IPS DF 6.9 (cell line): ENCODE results near the gene RBFOX2.

Source experiments
- DNase-seq: peaks from one replicate; pipeline ENCODE4 v3.0.0-alpha.2; 2013; ENCODE audit warnings: low read depth, low spot score
- H3K27ac ChIP-seq: one replicate; pipeline ENCODE4 v1.5.1; 2013; ENCODE audit warnings: low read length, control low read depth
- H3K27me3 ChIP-seq: 2 replicates; pipeline ENCODE4 v1.6.1; 2013; ENCODE audit warnings: mild to moderate bottlenecking, low read length; ENCODE audit not compliant: control insufficient read depth, insufficient read depth
- H3K36me3 ChIP-seq: 2 replicates; pipeline ENCODE4 v1.6.1; 2013; ENCODE audit warnings: low read length; ENCODE audit not compliant: control insufficient read depth, insufficient read depth
- H3K4me1 ChIP-seq: 2 replicates; pipeline ENCODE4 v1.6.1; 2013; ENCODE audit warnings: low read length; ENCODE audit not compliant: control insufficient read depth, insufficient read depth
- H3K4me3 ChIP-seq: 2 replicates; pipeline ENCODE4 v1.5.1; 2013; ENCODE audit warnings: mild to moderate bottlenecking, low read length
- H3K9me3 ChIP-seq: 2 replicates; pipeline ENCODE4 v1.6.1; 2013; ENCODE audit warnings: low read length, inconsistent platforms; ENCODE audit not compliant: control insufficient read depth, insufficient read depth
- WGBS: extraction: QIAGEN DNeasy Blood & Tissue Kit; methylation state at CpG from one replicate; pipeline ENCODE4 v1.1.7; 2013; ENCODE audit warnings: mixed read lengths, missing lambda C conversion rate; ENCODE audit not compliant: insufficient read length, insufficient coverage; 5-methylcytosine and 5-hydroxymethylcytosine counted together

Gene RBFOX2

DNA sequence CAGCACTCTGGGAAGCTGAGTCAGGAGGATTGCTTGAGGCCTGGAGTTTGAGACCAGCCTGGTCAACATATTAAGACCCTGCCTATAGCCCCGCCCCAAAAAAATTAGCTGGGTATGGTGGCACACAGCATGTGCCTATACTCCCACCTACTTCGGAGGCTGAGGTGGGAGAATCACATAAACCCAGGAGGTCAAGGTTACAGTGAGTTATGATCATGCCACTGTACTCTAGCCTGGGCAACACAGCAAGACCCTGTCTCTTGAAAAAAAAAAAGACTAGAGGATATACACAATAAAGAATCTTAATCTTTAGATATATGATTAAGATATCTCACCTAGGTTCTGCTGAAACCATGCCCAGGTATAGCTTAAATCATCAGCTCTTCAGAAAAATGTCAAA lies 174.3 kb downstream of the RBFOX2 start:
- Histone ChIP-seq H3K36me3 (no peaks in the 10 kb centered on the region), H3K9me3 (no peaks in the 10 kb centered on the region), H3K27me3 (no peaks in the 10 kb centered on the region), H3K4me3 (no peak overlapping the region), H3K4me1 (0 out of 2 replicates have a peak, but pooled peaks cover 1% of the 10 kb centered on the region), H3K27ac (no peak overlapping the region)
- DNase-seq = no peak
- WGBS = no CpG with 5 or more reads among the region's 2 CpGs

DNA sequence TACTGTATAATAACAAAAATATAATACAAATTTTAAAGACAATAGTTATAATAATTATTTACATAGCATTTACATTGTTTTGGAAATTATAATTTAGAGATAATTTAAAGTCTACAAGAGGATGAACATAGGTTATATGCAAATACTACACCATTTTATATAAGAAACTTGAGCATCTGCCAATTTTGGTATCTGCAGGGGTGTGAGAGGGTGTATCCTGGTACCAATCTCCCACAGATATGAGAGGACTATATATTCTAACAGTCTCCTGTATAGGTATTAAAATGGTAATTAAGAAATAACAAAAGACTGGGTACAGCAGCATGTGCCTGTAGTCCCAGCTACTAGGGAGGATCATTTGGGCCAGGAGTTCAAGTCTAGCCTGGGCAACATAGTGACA lies 176.5 kb downstream of the RBFOX2 start:
- H3K4me3 ChIP-seq = no peak overlapping the region
- no peak for DNase-seq
- no peaks in the 10 kb centered on the region for H3K36me3 ChIP-seq
- no peaks in the 10 kb centered on the region for H3K9me3 ChIP-seq
- no peak overlapping the region for H3K27ac ChIP-seq
- no peaks in the 10 kb centered on the region for H3K27me3 ChIP-seq
- 0 out of 2 replicates have a peak, but pooled peaks cover 1% of the 10 kb centered on the region for H3K4me1 ChIP-seq

DNA sequence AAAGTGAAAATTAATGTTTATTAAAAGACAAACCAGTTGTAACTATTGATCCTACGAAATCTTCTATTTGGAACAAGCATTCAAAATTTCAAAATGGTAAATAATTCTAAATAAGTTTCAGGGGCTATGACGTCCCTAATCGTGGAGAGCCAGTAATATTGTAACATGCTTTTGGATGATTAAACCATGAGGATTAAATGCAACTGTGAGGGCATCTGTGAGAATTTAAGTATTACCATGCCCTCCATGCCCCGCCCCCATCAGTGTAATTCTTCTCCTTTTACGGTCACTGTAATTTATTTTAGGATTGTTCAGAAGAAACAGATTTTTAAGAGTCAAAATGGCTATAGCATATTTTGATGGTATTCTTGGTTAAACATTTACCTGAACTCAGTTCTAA lies 177.8 kb downstream of the RBFOX2 start:
- Histone ChIP-seq H3K36me3 (no peaks in the 10 kb centered on the region), H3K4me3 (no peak overlapping the region), H3K27me3 (no peaks in the 10 kb centered on the region), H3K27ac (no peak overlapping the region), H3K4me1 (0 out of 2 replicates have a peak, but pooled peaks cover 1% of the 10 kb centered on the region), H3K9me3 (no peaks in the 10 kb centered on the region)
- WGBS = no CpG with 5 or more reads among the region's 5 CpGs
- no peak for DNase-seq

DNA sequence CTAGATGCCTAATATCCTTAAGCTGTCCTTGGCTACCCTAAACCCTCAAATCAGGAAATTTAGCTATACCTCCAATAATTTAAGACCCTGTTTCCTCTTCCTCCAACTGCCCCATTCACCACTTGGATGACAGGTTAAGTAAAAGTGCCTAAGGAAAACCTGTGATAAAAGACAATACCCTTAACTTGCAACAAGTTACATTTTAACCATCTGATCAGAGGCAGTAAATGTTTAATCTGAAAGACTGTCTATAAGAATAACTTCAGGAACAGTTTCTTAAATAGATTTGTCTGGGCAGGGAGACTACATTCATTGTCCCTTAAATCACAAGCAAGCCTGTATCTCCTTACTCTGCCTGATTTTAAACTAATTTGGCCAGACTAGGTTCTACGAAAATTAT lies 181.8 kb downstream of the RBFOX2 start:
- no peak overlapping the region for H3K27ac ChIP-seq
- WGBS = no CpG with 5 or more reads among the region's 1 CpG
- H3K4me3 ChIP-seq = no peak overlapping the region
- no peak for DNase-seq
- 0 out of 2 replicates have a peak, but pooled peaks cover 1% of the 10 kb centered on the region for H3K4me1 ChIP-seq
- no peaks in the 10 kb centered on the region for H3K9me3 ChIP-seq
- no peaks in the 10 kb centered on the region for H3K27me3 ChIP-seq
- no peaks in the 10 kb centered on the region for H3K36me3 ChIP-seq

DNA sequence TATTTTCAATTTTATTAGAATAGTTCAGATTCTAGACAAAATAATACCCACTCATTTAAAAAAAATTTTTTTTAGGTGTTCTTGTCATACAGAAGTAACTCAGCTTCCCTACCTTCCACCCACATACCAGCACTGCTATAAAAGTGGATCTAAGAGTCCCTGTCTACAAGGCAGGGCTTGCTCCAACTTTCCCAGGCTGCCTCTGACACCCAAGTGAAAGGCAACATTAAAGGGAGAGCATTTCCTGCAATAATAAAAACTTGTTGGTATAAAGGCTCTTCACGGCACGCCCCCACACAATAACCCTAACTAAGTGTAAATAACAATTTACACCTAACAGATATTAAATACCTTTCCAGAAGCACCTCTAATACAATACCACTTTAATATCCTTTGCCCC lies 183.7 kb downstream of the RBFOX2 start:
- Histone ChIP-seq H3K4me1 (no peaks in the 10 kb centered on the region), H3K27me3 (no peaks in the 10 kb centered on the region), H3K9me3 (no peaks in the 10 kb centered on the region), H3K36me3 (no peaks in the 10 kb centered on the region), H3K27ac (no peak overlapping the region), H3K4me3 (no peak overlapping the region)
- no CpG with 5 or more reads among the region's 2 CpGs for WGBS
- no peak for DNase-seq

DNA sequence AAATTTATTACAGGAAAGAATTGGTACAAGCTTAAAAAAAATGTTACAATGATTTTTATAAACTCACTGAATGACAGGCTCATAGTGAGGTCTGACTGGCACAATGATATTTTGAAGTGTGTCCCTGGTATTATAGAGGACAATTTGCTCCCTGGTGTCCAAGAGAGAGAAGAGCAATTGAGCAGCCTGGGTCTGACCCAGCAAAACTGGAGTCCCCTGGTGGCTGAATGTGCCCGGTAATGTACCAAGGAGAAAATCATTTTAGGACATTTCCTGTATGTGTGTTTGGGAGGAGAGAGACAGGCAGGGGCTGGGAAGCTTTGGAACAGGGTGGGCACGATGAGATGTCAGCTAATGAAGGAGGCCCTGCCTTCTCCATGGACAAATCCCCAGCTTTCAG lies 185.7 kb downstream of the RBFOX2 start:
- Histone ChIP-seq H3K36me3 (no peaks in the 10 kb centered on the region), H3K27ac (no peak overlapping the region), H3K4me3 (no peak overlapping the region), H3K9me3 (no peaks in the 10 kb centered on the region), H3K27me3 (no peaks in the 10 kb centered on the region), H3K4me1 (no peaks in the 10 kb centered on the region)
- WGBS = no CpG with 5 or more reads among the region's 2 CpGs
- DNase-seq = no peak

DNA sequence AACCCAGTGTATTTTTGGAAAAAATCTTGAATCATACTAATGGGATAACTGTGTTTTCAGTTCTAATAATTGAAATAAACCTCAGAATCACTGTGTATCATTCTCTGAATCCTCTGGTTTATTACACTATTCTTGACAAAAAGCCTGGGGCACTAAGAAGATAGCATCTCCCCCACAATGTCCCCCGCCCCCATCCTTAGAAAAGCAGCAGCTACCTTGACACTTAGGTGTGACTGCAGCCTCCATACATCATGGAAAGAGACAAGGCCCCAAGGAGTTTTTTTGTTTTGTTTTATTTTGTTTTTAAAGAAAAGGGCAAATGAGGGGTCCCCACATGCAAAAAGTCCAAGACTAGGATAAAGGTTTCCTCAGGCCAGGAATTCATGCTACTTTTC lies 186.1 kb downstream of the RBFOX2 start:
- Histone ChIP-seq H3K36me3 (no peaks in the 10 kb centered on the region), H3K9me3 (no peaks in the 10 kb centered on the region), H3K4me3 (no peak overlapping the region), H3K27ac (no peak overlapping the region), H3K4me1 (no peaks in the 10 kb centered on the region), H3K27me3 (no peaks in the 10 kb centered on the region)
- WGBS = no CpG with 5 or more reads among the region's 1 CpG
- no peak for DNase-seq

DNA sequence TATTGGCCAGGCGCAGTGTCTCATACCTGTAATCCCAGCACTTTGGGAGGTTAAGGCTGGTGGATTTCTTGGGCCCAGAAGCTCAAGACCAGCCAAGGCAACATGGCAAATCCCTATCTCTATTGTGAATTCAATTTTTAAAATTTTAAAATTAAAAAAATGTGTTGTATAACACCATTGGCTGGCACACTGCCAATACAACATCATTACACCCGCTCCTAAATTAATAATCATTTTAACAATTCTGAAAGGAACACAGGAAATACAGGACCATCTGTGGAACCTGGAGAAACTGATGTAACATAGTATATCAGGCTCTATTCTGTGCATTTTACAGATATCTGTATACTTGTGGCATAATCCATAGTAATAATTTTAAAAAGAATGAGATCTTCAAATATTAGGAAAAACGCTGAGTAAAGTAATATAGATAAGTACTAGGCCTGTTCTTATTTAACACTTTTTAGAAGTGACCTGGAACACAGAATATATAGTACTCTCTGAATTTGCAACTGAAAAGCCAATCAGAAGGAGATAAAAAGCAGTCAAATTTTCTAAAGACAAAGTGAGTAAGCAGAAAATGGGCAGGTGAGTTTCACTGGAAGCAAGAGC lies 186.6 kb downstream of the RBFOX2 start:
- H3K27me3 ChIP-seq = no peaks in the 10 kb centered on the region
- no peaks in the 10 kb centered on the region; the same call in 1 of the 2 replicates for H3K4me1 ChIP-seq
- no peaks in the 10 kb centered on the region for H3K36me3 ChIP-seq
- no peak overlapping the region for H3K27ac ChIP-seq
- WGBS = no CpG with 5 or more reads among the region's 3 CpGs
- no peak for DNase-seq
- H3K4me3 ChIP-seq = no peak overlapping the region
- no peaks in the 10 kb centered on the region for H3K9me3 ChIP-seq

DNA sequence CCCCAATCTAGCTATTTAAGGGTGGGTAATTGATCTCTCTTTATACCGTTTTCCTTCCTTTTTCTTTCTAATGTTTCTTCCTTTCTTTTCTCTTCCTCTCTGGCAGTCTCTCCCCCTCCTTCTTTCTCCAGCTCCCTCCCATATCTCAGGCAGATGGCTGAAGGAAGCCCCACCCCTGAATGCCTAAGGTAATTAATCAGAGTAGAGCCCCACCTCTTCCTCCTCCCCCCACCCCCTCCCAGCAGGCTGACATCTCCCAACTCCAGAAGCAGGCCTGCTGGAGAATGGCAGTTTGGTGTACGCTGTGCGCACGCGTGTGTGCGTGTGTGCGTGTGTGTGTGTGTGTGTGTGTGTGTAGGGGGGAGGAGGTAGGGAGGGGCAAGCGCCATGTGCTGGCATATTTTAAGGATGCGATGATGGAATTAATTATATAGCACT lies 188.3 kb downstream of the RBFOX2 start:
- Histone ChIP-seq H3K9me3 (no peaks in the 10 kb centered on the region), H3K27me3 (no peaks in the 10 kb centered on the region), H3K36me3 (no peaks in the 10 kb centered on the region), H3K4me1 (no peaks in the 10 kb centered on the region; the same call in 1 of the 2 replicates), H3K27ac (no peak overlapping the region), H3K4me3 (peak overlapping the region; percentile 65; the same call in 1 of the 2 replicates)
- no CpG with 5 or more reads among the region's 9 CpGs for WGBS
- peak; percentile 81 for DNase-seq

DNA sequence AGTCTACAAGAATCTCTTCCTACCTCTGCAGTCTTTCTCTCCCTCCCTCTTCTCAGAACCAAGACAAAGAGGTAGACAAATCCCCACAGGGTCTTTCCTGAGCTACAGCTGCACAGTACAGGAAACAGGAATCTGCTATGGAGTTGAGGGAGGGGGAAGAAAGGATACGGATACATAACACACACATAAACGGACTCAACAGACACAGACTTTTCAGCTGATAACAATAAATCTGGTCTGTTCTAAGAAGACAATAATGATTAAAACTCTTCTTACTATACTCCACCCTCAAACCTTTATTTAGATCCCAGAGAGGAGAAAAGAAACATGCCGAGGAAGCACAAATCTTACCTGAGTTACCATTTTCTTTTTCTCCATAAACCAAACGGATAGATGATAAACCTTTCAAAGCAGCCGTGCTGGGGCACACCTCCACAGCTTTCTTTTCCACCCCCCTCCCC lies 188.8 kb downstream of the RBFOX2 start:
- no peak for DNase-seq
- Histone ChIP-seq H3K4me1 (no peaks in the 10 kb centered on the region; the same call in 1 of the 2 replicates), H3K4me3 (peak overlapping the region; percentile 65; the same call in 1 of the 2 replicates), H3K9me3 (no peaks in the 10 kb centered on the region), H3K36me3 (no peaks in the 10 kb centered on the region), H3K27me3 (no peaks in the 10 kb centered on the region), H3K27ac (no peak overlapping the region)
- no CpG with 5 or more reads among the region's 5 CpGs for WGBS
